Ureter (tissue), 1 donor: Measurements from ENCODE around the gene EHD4. TPM values are rescaled to one million over a fixed set of nuclear protein-coding genes. Genes with fewer than 3 reads are reported as not detected.
A peak's percentile ranks its signal among the peaks of the same experiment; 100 is the strongest.

ENCODE experiments used
- DNase-seq: peaks from one replicate; pipeline ENCODE4 v3.0.0-alpha.2; 2020; ENCODE audit warnings: low spot score
- total RNA-seq: library from RNA; stranded (reverse); gene quantifications from one replicate; pipeline ENCODE4 v1.2.4, GENCODE V29; 2023
- donor health status: DM: yes; HTN: yes; CAD: no.

Gene EHD4
- total RNA-seq, result 64.1 TPM

DNA sequence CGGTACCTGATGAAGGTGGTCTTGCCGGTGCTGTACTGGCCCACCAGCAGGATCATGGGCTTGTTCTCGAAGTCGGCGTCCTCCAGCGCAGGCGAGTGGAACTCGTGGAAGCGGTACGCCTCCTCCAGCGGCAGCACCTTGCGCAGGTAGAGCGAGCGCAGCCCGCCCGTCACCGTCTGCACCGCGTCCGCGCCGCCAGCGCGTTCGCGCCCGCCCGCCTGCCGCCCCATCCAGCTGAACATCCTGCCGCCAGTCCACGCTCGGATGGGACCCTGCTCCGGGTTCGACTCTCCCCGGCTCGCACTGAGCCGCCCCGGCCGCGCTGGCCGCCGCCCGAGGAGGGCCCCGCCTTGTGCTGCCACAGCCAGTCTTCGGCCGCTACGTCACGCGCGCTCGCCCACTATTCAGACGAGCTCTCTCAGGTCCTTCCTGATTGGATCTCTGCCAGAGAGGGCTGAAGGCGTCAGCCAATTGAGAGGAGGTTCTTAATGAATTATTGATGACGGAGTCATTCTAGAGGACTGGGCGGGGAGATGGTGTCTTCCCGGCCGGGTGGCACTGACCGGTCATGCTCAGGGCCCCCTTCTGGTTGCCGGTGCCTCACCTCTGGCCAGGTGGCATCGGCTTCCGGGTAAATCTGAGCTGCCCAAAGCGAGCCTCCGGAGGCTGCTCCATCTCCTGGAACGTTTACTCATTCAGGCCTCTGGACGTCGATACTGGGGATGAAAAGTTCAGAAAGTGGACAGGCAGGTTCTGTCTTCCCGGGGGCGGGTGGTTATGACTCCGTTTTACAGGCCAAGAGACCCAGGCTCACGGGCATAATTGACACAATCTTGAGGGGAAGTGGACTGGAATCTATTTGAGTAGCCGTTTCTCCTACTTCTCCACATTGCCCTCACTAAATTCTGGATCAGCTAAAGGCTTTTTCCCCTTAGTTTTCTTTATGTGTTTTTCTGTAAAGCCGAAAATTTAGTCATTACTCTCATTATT, at the start of gene EHD4:
Gene EHD4, minus strand, starts transcription at position 305 of the 990 bp plus-strand sequence. Its CDS starts 63 bp downstream, at position 242.
- DNase-seq, result peak; percentile 99

DNA sequence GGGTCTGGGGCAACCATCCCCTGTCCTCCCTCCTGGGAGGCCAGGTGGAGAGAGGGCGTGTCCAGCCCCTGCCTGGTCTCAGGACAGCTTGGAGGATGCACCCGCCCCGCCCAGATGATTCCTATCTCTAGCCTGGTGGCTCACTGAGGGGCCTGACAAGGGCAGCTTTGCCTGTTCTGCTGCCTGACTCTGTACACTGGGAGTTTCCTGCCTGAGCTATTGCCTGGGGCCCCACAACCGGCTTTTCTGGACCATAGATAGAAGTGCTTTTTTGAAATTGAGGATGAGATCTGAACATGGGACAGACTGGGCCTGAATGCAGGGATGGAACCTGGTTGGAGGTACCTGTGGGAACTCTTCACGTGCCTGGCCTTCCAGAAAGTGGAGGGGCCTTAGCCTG, 49.2 kb upstream of the EHD4 start:
- DNase-seq, result no peak

DNA sequence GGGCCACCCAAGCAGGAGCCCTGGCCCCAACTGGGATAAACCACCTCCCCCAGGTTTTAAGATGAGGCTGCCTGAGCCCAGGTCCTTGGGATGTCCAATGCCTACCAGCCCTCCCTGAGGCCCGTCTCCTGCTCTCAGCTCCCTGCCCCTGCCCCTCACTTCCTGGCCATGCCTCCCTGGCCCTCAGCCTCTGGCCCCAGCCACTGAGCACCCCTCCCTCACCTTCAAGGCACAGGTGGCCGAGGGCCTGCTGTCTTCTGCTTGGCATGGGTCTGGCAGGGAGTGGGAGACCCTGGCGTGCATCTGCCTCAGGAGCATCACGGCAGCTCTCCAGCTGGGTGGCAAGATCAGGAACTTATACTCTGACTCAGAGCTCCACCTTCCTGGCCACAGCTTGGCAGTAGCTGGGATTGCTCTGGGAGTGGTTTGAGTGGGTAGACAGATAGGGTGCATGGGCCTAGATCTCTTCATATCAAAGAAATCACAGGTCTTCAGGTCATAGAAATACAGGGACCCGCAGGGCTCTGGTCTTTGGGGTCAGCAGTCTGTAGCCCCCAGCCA, 48.4 kb upstream of the EHD4 start, which contains the start of gene PLA2G4E:
Gene PLA2G4E, minus strand, starts transcription at position 330 of the 561 bp plus-strand sequence. Its CDS starts 12 bp downstream, at position 318.
- no peak for DNase-seq

GRCh38 chr15:42018306-42019224, 46.2 kb upstream of the EHD4 start:
- no peak for DNase-seq

GRCh38 chr15:42016971-42017370, 44.6 kb upstream of the EHD4 start:
- no peak for DNase-seq

- no peak for DNase-seq
Measured at GRCh38 chr15:42014406-42014805, 42.0 kb upstream of the EHD4 start.

- DNase-seq, result no peak
Measured at GRCh38 chr15:42012928-42013482, 40.6 kb upstream of the EHD4 start.

DNA sequence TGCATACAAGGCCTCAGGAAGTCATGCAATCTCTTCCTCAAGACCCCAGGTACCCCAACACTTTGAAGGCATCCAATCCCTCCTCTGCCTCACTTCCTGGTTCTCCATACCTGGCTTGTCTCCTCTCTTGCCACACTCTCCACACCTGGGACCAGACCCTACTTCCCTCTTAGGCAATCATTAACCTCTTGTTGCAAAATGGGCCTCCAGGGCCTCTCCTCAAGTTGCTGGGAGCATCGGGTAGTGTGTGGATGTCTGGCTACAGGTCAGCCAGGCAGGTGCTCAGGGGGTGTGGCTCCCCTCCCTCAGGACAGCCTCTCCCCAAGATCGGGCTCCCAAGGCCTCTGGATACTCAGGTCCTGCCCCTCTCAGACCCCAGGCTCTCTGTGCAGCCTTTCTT, 39.9 kb upstream of the EHD4 start:
- no peak for DNase-seq

DNA sequence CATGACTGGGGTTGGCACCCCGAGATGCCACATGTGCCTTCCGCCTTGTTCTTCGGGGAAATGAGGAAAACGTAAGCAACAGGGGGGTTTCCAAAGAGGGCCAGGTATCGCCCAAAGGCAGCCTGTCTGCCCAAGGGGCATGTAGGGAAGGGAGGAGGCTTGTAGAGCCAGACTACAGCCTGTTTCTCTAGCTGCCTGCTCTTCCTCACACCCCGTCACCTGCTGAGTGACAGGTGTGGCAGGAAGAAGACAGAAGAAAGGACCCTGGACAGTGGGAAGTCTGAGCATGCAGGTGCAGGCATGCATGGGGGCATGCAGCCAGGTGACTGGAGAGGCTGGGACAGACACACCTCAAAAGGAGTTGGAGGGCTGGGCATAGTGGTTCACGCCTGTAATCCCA, 38.7 kb upstream of the EHD4 start:
- DNase-seq, result no peak

- no peak for DNase-seq
Measured at GRCh38 chr15:42010434-42010833, 38.1 kb upstream of the EHD4 start.

- DNase-seq, result no peak
Measured at GRCh38 chr15:42009474-42009873, 37.1 kb upstream of the EHD4 start.

DNA sequence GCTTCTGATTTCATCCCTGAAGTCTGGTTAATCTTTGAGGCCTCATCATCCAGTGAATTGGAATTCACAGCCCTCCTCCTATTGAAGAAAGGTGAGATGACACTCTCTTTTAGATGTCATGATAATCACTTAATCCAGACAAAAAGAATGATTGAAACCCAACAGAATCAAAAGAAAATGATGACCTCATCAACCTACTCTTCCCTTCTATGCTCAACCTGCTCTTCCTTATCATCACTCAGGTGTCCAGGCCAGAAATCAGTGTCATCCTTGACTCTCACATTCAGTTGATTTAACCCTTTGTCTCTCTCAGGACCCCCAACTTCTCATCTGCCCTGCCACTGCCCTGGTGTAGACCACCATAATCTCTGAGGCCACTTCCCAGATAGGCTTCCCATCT, 36.7 kb upstream of the EHD4 start:
- DNase-seq, result no peak

DNA sequence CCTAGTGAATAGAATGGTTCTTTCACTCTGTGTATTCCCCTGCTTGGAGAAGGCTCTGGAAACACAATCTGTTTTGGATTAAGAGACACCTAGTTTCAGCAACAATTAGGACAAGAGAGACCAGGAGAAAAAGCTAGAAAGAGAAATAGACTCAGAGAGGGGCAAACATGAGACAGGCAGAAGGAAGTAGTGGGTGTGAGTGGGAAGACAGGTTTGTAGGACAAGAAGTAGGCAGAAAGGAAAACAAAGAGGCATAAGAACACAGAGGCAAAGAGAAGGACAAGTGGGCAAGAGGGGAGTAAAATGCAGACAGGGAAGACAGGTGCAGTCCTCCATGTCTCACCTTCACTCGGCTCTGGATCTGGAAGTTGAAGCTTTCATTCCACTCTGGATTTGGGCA, 35.0 kb upstream of the EHD4 start:
- DNase-seq, result no peak

DNA sequence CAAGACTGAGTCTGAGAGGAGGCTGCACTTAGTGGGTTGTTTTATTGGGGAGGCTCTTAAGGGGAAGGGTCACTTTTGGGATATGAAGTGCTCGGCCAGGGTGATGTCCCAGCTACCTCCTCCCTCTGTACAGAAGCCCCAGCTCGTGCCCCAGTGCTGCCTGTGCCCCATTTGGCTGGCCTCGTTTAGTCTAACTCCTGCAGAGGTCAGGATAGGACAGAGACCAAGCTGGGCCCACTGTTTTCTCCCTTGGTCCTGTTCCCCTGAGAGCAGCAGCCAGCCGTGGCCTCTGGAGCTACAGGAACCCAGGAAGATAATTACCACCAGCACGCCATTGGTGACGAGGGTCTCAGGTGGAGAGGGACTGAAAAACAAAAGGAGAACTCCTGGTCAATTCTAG, 30.0 kb upstream of the EHD4 start:
- no peak for DNase-seq

GRCh38 chr15:42001236-42001635, 28.9 kb upstream of the EHD4 start:
- no peak for DNase-seq

GRCh38 chr15:41999290-42000285, 27.2 kb upstream of the EHD4 start:
- DNase-seq, result no peak

GRCh38 chr15:41997845-41998244, 25.5 kb upstream of the EHD4 start:
- no peak for DNase-seq

DNA sequence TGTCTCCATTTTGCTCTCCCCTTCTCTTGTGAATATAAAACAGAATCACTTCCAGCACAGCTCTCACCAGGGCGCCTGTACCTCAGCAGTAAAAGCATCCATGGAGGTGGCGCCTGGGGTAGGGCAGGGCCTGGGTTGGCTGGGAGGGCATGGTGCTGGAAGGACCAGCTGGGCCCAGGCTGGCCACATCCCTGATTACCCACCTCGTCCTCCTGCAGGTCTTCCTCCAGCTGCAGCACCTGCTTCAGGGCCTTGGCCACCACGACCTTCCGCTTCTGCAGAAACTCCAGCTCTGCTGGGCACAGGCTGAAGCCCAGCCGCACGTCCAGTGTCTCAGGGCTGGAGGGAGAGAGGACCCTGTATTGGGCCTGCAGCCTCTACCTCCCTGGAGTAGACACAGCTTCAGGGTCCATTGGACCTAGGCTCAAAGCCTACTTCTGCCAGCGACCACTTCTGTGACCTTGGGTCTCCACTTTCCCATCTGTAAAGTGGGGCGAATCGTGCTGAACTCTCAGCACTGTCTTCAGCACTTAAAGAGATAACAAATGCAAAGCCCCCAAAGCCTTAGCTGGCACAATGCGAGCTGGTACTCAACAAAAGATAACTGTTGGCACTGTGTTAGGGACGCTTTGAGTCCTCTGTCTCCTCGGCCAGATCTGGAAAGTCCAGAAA, 24.7 kb upstream of the EHD4 start:
- no peak for DNase-seq

- no peak for DNase-seq
Measured at GRCh38 chr15:41996376-41996775, 24.0 kb upstream of the EHD4 start.

- DNase-seq, result no peak
Measured at GRCh38 chr15:41995476-41995855, 23.1 kb upstream of the EHD4 start.
